Effector CD8-positive, alpha-beta T cell (primary cell): ENCODE data around the gene GJC2.
"Not testable (repeated sequence)": the region's sequence is repeated elsewhere in the genome, so short reads cannot be mapped to it uniquely, and the experiment has no call there.

Experiments used
- DNase-seq: peaks from one replicate; lab custom pipeline; 2025; lab: John Stamatoyannopoulos, UW

Gene GJC2

DNA sequence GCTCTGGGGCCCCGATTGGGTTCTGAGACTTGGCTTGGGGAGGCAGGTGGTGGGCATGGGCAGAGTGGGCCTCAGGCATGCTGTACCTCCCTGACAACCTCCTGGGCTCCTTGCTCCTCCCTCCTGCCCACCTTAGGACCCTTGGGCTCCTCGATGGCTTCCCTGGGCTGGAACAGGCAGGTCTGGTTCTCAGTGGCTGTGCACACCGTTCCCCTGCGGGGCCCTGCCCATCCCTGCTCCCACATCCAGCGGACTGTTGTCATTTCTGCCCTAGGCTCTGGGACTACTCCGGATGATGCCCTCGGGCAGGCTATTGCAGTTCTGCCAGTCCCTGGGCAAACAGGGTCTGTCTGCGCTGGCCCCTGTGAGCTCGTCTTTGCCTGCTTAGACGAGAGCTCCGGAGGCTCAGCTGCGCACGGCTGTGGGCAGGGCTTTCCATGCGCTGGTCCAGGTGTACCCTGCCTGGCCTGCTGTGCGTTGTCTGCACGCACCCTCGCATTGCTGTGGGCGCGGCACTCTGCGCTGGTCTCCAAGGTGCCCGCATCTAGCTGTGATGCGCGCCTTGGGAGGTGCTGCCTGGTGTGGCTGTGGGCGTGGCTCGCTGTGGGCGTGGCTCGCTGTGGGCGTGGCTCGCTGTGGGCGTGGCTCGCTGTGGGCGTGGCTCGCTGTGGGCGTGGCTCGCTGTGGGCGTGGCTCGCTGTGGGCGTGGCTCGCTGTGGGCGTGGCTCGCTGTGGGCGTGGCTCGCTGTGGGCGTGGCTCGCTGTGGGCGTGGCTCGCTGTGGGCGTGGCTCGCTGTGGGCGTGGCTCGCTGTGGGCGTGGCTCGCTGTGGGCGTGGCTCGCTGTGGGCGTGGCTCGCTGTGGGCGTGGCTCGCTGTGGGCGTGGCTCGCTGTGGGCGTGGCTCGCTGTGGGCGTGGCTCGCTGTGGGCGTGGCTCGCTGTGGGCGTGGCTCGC, 24.1 kb downstream of the GJC2 start:
- peak; percentile 37 for DNase-seq

DNA sequence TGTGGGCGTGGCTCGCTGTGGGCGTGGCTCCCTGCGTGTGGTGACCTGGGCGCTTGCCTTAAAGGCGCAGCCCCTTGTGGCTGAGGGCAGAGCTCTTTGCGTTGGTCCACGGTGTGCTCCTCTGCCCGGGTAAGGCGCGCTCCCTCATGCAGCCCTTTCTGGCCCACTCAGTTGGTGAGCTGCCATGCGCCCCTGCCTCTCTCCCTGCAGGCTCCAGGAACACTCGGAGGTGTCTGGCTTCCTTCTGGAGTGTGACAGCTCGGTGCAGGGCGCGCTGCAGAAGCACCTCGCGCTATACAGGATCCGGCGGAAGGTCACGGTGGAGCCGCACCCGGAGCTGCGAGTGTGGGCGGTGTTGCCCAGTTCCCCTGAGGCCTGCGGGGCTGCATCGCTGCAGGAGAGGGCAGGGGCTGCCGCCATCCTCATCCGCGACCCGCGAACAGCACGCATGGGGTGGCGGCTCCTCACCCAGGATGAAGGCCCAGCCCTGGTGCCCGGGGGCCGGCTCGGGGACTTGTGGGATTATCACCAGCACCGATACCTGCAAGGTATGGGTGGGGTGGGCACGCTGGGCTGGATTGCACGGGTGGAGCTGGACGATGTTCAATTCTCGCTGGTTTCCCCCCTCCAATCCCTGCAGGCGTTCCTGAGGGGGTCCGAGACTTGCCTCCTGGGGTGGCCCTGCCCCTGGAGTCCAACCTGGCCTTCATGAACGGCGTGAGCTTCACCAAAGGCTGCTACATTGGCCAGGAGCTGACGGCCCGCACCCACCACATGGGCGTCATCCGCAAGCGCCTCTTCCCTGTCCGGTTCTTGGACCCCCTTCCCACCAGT, 25.0 kb downstream of the GJC2 start:
- peak; percentile 33 for DNase-seq

DNA sequence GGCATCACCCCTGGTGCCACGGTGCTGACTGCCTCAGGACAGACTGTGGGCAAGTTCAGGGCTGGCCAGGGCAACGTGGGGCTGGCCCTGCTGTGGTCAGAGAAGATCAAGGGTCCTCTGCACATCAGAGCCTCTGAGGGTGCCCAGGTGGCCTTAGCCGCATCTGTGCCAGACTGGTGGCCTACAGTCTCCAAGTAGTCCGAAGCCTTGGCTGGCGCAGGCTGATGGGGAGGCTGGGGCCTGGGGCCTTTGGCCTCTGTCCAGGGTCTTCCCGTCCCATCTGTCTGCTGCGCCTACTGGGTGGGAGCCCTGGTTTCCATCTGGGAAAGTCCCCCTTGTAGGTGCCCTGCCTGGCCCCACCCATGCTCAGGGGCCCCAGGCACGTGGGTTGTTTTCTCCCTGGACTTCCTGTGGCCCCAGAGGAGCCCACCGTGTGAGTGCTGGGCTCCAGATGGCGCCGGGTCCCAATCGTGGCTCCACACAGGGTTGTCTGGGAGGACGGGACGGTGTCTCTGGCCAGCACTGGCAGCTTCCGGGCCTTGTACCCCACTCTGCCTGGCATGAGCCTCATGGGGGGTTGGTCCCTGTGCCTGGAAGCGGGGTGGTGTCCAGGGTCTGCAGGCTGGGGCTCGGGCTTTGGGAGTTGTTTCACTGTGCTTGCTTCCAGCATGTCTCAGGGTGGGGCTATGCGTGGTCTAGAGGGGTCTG, 25.7 kb downstream of the GJC2 start:
- DNase-seq: no peak

DNA sequence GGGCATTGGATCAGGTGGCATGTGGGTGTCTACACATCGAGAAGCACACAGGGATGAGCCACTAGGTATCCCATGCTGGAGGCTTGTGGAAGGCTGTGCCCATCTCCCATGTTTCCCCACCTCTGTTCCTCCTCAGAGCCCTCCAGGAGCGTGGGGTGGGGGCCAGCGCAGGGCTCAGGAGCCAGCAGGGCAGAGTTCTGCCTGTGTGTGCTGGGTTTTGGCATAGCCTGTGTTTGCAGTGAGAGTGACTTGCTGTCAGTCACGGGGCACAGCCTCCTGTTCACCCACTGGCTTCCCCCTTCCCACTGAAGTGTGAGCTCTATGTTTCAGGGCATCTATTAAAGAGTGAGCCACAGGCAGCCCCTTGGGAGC, 26.3 kb downstream of the GJC2 start:
- DNase-seq: no peak

DNA sequence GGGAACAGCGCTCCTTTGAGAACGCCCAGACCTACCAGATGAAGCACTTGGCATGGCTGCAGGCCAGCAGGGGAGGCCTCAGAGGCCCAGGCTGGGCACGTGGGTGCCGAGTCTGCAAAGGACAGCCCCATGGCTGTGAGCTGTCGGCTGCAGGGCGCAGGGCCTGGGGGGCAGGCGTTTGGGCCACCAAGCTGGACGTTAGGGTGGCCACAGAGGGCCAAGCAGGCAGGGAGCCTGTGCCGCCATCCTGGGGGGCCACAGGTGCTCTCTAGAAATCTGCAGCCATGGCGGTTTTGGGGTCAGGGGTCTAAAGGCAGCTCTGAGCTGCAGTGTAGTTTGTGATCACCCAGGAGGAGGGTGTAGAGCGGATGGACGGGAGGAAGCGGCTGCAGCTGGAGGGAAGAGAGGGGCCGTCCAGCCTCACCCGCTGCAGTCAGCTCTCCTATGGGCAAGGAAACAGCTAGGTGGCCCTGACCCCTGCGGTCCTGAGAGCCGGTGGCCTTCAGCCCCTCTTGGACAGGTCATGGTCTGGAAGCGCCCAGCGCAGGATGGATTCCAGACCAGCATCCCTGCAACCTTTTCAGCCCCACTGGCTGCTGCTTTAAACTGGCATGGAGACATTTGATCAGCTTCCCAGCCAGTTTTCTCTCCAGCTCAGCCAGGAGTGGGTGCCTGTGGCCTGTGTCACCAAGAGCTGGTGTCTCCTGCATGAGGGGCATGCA, 26.9 kb downstream of the GJC2 start:
- no peak for DNase-seq

DNA sequence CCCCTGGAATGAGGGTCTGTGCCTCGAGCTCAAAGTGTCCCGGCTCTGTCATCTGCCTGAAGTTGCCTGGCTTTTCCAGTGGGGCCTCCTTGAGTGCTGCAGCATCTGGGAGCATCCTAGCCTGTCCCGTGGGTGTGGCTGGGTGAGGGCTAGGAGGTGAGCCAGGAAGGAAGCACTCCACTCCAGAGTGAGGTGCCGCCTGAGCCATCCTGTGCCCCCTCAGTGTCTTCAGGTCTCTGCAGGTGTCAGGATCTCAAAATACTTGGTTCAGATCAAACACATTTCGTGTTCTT, 27.4 kb downstream of the GJC2 start:
- DNase-seq: no peak

DNA sequence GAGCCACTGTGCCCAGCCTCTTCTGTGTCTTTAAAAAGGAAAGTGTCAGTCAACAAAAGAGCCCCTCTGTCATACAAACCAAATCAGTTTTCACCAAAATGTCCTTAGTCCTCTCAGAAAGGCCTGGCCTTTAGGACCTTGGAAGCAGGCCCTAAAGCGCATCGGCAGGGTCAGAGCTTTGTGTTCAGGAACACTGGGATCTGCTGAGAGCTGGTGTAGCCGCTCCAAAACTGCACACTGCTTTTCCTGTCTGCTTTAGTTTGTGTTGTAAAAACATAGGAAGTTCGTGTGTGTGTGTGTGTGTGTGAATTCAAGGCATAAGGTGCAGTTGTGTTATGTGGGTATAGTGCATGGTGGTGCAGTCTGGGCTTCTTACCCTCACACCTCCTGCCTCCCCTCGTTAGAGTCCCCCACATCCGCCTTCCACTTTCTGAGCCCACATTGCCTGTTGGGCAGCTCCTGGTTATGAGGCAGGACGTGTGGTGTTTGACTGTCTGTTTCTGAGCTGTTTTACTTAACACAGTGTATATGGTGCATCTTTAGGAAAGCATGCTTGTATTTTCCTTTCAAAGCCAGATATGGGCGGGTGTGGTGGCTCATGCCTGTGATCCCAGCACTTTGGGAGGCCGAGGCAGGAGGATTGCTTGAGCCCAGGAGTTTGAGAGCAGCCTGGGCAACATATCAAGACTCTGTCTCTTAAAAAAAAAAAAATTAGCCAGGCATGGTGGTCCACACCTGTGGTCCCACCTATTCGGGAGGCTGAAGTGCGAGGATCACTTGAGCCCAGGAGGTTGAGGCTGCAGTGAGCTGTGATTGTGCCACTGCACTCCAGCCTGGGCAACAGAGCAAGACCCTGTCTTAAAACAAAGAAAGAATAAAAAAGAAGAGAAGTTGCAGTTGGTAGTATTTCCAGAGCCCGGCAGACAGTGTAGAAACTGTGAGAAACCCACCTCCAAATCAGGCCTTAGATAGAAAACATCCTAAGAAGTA, 28.3 kb downstream of the GJC2 start:
- DNase-seq: no peak

DNA sequence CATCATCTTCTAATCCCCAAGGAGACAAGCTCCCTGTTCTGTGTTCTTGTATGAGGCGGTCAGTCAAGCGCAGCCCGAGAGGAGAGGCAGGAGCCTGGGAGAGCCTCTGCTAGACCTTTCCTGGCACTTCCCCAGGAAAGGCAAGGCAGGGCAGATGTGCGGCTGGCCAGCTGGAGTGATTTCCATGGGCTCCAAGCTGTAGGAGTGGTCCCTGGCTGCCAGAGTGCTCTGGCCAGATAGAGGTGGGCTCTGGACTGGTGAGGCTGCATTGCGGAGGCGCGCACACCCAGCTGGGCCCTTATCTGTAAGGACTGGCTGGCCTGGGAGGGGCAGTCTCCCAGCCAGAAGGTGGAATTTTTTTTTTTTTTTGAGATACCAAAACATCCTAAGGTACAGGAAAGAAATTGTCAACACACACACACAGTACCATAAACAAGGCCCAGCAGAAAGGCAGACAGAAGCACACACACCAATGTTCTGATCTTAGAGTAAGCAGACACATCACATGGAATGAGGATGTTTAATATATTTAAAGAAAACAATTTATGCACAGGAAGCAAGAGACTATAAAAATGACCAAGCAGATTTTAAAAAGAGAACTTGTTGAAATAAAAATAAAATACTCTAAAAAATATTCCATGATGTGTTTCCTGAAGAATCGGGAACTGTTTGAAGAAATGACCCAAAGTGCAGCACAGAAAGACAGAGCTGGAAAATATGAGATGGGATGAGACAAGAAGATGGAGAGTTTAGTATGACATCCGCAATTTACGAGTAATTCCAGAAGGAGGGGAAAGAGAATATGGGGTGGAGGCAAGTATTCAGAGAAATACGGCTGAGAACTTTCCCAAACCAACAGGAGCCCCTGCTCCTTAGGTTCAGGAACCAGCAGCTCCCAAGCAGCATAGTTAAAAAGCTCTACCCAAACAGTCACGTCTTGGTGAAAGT, 29.3 kb downstream of the GJC2 start:
- no peak for DNase-seq

DNA sequence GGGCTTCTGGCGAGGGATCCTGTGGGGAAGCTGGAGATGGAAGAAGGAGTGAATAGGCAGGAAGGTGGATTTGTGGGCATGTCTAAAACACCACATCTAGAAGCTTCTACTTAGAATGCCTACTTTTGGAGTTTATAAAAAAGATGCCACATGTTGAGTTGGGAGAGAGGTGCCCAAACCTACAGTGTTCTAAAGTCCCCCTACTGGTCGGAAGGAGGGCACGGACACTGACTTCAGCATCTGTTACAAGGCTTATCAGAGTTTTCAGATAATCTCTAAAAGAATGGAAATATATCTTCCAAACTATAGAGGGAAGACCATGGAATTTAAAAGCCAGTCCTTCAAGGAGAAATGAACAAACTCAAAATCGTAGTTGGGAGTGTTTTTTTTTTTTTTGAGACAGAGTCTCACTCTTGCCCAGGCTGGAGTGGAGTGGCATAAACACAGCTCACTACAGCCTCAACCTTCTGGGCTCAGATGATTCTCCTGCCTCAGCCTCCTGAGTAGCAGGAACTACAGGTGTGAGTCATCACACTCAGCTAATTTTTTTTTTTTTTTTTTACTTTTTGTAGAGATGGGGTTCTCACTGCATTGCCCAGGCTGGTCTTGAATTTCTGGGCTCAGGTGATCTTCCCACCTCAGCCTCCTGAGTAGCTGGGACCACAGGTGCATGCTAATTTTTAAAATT, 30.7 kb downstream of the GJC2 start:
- DNase-seq: no peak

DNA sequence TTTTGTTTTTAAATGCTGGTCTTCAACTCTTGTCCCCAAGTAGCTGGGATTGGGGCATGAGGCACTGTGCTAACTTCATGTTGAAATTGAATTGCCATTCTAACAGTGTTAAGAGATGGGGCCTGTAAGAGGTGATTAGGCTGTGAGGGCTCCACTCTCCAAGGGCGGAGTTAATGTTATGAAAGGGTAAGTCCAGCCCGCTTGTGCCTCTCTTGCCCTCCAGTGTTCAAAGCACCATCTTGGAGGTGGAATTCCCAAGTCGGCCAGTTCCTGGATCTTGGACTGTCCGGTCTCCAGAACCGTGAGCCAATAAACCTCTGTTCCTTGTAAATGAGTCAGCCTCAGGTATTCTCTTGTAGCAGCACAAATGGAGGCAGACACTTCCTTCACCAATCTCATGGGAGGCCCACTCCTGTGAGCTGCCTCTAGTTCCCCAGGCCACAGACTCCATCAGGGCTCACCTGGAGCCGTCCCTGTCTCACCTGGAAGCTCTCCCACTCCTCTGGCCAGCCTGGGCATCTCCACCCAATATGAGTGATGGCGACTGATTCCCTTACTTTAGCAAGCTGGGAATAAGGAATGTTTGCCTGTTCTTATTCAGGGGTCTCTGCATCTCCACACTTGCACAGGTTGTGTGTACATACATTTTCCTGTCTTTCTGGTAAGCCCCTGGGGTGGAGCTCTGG, 31.4 kb downstream of the GJC2 start:
- DNase-seq: no peak

DNA sequence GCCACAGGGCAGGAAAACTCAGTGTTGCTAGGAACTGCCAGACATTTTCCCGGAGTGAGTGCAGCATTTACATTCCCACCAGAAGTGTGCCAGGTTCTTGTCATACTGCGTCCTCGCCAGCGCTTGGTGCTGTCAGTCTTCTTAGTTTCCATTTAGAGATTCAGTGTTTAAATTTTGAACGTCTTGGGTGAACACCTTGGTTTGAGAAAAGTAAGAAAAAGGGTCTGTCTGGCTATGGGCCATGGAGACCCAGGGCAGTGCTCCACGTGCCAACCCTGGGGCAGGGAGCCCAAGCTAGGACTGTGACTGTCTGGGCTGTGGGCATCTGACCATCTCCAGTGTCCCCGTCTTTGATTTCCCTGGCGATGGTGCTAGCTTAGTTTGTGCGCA, 31.9 kb downstream of the GJC2 start:
- DNase-seq: no peak

DNA sequence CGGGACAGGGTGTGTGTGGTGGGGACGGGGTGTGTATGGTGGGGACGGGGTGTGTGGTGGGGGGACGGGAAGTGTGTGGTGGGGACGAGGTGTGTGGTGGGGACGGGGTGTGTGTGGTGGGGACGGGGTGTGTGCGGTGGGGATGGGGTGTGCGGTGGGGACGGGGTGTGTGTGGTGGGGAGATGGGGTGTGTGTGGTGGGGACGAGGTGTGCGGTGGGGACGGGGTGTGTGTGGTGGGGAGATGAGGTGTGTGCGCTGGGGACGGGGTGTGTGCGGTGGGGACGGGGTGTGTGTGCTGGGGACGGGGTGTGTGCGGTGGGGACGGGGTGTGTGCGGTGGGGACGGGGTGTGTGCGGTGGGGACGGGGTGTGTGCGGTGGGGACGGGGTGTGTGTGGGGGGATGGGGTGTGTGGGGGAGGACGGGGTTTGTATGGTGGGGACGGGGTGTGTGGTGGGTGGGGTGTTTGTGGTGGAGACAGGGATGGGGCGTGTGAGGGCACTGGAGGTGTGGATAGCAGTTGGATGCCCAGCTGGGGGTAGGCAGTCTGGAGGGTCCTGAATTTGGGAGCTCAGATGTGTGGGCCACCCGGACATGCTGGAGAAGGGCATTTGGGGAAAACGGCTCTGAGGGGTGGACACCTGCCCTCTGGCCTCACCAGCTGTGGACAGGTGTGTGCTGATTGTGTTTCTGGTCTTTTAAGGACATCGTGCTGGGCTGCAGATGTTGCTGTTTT, 32.7 kb downstream of the GJC2 start:
- no peak for DNase-seq

DNA sequence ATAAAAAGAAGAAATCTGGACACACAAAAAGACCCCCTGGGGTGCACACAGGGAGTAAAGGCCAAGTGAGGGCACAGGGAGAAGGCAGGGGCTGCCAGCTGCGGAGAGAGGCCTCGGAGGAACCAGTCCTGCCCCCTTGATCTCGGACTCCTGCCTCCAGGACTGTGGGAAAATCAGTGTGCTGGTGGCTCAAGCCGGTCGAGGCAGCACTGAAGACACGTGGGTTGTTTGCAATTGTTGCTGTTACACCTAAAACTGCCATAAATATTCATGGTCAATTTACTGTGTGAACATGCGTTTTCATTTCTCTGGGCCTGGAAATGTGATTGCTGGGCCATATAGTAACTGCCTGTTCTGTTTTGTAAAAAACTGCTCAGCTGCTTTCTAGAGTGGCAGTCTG, 34.4 kb downstream of the GJC2 start:
- no peak for DNase-seq

DNA sequence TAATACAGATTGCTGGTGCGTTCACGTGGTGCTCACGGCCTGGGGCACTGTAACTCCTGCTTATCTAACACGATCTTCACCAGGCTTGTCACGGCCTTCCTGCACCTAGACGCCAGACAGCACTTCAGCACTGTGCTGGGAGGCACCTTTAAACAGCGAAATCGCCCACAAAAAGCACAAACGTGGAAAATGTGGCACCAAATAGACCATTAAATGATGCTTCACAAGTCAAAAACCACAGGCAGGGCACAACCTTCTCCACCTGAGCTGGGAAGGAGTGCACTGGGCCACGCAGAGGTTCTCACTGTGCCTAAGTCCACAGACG, 35.9 kb downstream of the GJC2 start:
- no peak for DNase-seq

DNA sequence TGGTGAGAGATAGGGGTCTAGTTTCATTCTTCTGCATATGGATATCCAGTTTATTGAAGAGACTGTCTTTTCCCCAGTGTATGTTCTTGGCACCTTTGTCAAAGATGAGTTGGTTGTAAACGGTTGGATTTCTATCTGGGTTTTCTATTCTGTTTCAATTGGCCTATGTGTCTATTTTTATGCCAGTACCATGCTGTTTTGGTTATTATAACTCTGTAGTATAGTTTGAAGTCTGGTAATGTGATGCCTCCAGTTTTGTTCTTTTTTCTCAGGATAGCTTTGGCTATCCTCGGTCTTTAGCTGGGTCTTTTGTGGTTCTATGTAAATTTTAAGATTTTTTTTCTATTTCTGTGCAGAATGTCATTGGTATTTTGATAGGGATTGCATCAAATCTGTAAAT, 38.5 kb downstream of the GJC2 start:
- DNase-seq: not testable (repeated sequence)

DNA sequence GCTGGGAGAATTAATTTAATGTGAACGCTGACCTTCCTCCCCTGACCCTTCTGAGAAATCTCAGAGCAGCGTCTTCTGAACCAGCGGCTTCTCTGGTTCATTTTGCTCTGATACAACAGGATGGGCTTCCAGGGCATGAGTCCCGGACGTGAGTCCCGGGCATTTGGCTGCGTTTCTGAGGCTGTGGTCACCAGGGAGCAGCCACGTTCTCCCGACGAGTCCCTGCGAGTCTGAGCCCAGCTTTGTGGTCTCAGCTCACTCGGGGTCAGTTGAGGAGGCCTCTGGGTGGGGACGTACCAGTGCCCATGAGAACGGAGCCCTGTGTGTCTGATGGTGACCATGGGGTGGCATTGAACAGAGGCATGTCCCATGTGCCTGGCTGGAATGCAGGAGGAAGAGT, 40.5 kb downstream of the GJC2 start:
- DNase-seq: no peak

DNA sequence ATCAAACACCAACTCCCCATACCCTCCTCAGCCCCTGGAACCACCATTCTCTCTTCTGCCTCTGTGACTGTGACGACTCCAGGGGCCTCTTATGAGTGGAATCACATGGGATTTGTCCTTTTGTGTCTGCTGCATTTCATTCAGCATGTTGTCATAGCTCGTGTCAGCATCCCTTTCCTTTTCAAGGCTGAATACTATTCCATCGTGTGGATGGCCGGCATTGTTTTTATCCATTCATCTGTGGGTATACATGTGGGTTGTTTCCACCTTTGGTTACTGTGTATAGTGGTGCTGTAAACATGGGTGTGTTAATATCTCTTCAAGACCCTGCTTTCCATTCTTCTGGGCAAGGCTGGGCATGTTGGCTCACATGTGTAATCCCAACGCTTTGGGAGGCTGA, 41.0 kb downstream of the GJC2 start:
- DNase-seq: no peak

DNA sequence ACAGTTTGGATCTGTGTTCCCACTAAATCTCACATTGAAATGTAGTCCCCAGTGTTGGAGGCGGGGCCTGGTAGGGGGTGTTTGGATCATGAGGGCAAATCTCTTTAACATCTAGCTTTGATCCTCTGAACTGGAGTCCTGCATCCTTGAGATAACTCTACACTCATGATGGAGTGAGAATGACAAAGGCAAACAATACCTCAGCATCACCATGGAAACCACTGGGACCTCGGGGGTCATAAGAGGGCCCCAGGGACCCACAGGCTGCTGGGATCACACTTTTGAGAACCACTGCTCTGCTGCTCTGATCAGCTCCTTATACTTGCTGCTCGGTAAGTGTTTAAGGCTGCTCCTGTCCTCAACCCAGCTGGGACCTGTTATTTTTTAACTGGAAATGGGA, 44.7 kb downstream of the GJC2 start:
- no peak for DNase-seq
